AG09319 (cell line): ENCODE measurements around the gene TMUB2.
A peak's percentile ranks its signal among the peaks of the same experiment; 100 is the strongest.

Source experiments
- DNase-seq: peaks from one replicate; pipeline ENCODE4 v3.0.0-alpha.2; 2010; ENCODE audit warnings: low read depth; ENCODE audit errors: extremely low read depth
- CTCF ChIP-seq: IDR thresholded peaks from 2 replicates; pipeline ENCODE4 v1.5.1; 2011; ENCODE audit warnings: low read depth, mild to moderate bottlenecking, inconsistent platforms, low read length, moderate library complexity

Gene TMUB2

GRCh38 chr17:44191941-44192496 is 5.2 kb downstream of the TMUB2 start:
- no peak for TF ChIP-seq CTCF
- no peak for DNase-seq

- no peak for TF ChIP-seq CTCF
Observed at GRCh38 chr17:44192750-44193149, 6.0 kb downstream of the TMUB2 start.

GRCh38 chr17:44193326-44194084 is 6.7 kb downstream of the TMUB2 start:
- no peak for DNase-seq
- TF ChIP-seq CTCF: no peak

More at GRCh38 chr17:44192750-44193149, 6.0 kb downstream of the TMUB2 start:
- no peak for DNase-seq

- no peak for TF ChIP-seq CTCF
- no peak for DNase-seq
Observed at GRCh38 chr17:44197107-44197506, 10.3 kb downstream of the TMUB2 start.

- TF ChIP-seq CTCF: peak; percentile 21
- DNase-seq: no peak
Observed at GRCh38 chr17:44197980-44198720, 11.4 kb downstream of the TMUB2 start.

GRCh38 chr17:44198721-44199552 is 12.2 kb downstream of the TMUB2 start:
- DNase-seq: no peak
- TF ChIP-seq CTCF: no peak
